BJ (cell line): ENCODE results near the gene DCDC1. TPM values are rescaled to one million over a fixed set of nuclear protein-coding genes. Genes with fewer than 3 reads are reported as not detected.

Experiments
- CTCF ChIA-PET: fragments of 350-600 bp; formaldehyde crosslinking; extraction: SDS; loops from one replicate; lab custom pipeline; 2021; ENCODE audit warnings: antibody characterized with exemption, inconsistent platforms; lab: Yijun Ruan, JAX
- POLR2A ChIA-PET: fragments of 300-600 bp; sonication (Branson Sonifier 250); formaldehyde crosslinking; extraction: SDS; loops from one replicate; lab custom pipeline; 2021; ENCODE audit warnings: antibody characterized with exemption; lab: Charles Lee
- DNase-seq: peaks from one replicate; pipeline ENCODE4 v3.0.0-alpha.2; 2011; ENCODE audit warnings: low read depth
- H3K27me3 ChIP-seq: 2 replicates; pipeline ENCODE4 v1.6.0; 2011; ENCODE audit warnings: low read length; ENCODE audit not compliant: control insufficient read depth, insufficient read depth
- H3K36me3 ChIP-seq: 2 replicates; pipeline ENCODE4 v1.5.1; 2011; ENCODE audit warnings: low read length; ENCODE audit not compliant: control insufficient read depth, insufficient read depth
- H3K4me3 ChIP-seq: 2 replicates; pipeline ENCODE4 v1.5.1; 2011; ENCODE audit warnings: low read depth, mild to moderate bottlenecking, control low read depth, low read length
- polyA plus RNA-seq: library from polyadenylated mRNA; depleted of rRNA; stranded (reverse); fragments of >200 nt; gene quantifications from 2 replicates; pipeline ENCODE4 v1.2.3, GENCODE V29; 2011
- TF ChIP-seq, protein P1 (sequence below): IDR thresholded peaks from 2 replicates; pipeline ENCODE4 v1.5.1; 2011; ENCODE audit warnings: low read depth, mild to moderate bottlenecking, control low read depth, inconsistent platforms, low read length, moderate library complexity; ENCODE audit not compliant: insufficient read depth

DCDC1 gene
- polyA plus RNA-seq, 1 experiment = not detected

DNA sequence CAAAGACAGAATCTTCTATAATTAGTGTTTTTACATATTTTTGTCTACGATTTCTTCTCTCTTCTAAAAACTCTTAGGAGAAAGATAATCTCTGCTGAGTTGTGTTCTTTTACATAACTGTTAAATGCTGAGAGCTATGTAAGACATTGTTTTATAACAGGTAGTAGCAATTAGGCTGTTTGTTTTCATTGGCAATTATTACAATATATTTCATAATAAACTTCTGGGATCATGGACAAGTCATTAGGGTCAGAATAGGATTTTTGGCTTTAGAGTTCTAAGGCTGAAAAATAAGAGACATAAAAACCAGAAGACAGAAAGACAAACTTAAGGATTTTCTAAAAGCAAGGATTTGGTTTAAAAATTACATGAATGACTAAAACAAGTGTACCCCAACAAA, 120.8 kb downstream of the DCDC1 start:
- CTCF ChIA-PET = interaction anchor here (0.8 kb wide), 1 partner anchor 927 kb away, joined by 3 read pairs; no protein-coding TSS in a partner anchor

GRCh38 chr11:31247321-31247720, 122.2 kb downstream of the DCDC1 start:
- Histone ChIP-seq H3K36me3 (no peaks in the 10 kb centered on the region), H3K4me3 (no peak overlapping the region), H3K27me3 (no peaks in the 10 kb centered on the region)
- CTCF ChIA-PET = no interaction called here
- DNase-seq = no peak
- TF ChIP-seq, protein P1, sequence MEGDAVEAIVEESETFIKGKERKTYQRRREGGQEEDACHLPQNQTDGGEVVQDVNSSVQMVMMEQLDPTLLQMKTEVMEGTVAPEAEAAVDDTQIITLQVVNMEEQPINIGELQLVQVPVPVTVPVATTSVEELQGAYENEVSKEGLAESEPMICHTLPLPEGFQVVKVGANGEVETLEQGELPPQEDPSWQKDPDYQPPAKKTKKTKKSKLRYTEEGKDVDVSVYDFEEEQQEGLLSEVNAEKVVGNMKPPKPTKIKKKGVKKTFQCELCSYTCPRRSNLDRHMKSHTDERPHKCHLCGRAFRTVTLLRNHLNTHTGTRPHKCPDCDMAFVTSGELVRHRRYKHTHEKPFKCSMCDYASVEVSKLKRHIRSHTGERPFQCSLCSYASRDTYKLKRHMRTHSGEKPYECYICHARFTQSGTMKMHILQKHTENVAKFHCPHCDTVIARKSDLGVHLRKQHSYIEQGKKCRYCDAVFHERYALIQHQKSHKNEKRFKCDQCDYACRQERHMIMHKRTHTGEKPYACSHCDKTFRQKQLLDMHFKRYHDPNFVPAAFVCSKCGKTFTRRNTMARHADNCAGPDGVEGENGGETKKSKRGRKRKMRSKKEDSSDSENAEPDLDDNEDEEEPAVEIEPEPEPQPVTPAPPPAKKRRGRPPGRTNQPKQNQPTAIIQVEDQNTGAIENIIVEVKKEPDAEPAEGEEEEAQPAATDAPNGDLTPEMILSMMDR = no peak
- POLR2A ChIA-PET = no interaction called here

More for the DNA sequence above, 120.8 kb downstream of the DCDC1 start:
- POLR2A ChIA-PET = no interaction called here
- TF ChIP-seq, protein P1 = no peak
- no peak overlapping the region for H3K4me3 ChIP-seq
- DNase-seq = no peak
- no peaks in the 10 kb centered on the region for H3K36me3 ChIP-seq
- no peaks in the 10 kb centered on the region for H3K27me3 ChIP-seq

- TF ChIP-seq, protein P1 = no peak
- Histone ChIP-seq H3K27me3 (no peaks in the 10 kb centered on the region), H3K4me3 (no peak overlapping the region), H3K36me3 (no peaks in the 10 kb centered on the region)
- DNase-seq = no peak
- ChIA-PET POLR2A (no interaction called here), CTCF (no interaction called here)
These were observed 122.9 kb downstream of the DCDC1 start for GRCh38 chr11:31246451-31247165.

GRCh38 chr11:31243706-31244105, 125.8 kb downstream of the DCDC1 start:
- TF ChIP-seq, protein P1 = no peak
- CTCF ChIA-PET = no interaction called here
- Histone ChIP-seq H3K36me3 (no peaks in the 10 kb centered on the region), H3K4me3 (no peak overlapping the region), H3K27me3 (no peaks in the 10 kb centered on the region)
- DNase-seq = no peak
- POLR2A ChIA-PET = no interaction called here

DNA sequence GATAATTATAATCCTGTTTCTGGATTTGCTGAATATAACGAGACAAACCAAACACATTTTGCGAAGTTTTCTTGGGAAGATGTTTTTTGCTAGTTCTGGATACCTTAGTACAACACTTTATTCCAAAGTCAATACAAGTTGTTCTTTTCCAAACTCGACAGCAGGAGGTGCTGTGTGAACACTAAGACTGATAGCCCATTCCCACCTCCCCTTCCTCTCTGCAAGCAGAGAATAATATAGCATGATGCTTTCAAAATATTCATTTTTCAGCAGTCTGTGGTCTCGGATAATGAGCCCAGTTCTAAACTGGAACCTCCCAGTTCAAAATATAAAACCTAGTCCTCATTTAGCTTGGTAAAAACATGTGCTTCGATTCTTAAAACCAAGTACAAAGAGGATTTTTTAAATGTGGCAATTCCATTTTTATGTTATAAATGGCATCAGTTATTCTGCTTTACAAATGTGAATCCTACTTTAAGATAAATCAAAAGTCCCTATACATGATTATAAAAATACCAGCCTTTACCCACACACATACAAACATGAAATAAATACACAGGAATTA, 129.1 kb downstream of the DCDC1 start:
- H3K27me3 ChIP-seq = no peaks in the 10 kb centered on the region
- DNase-seq = no peak
- H3K36me3 ChIP-seq = no peaks in the 10 kb centered on the region
- TF ChIP-seq, protein P1 = peak; percentile 45
- ChIA-PET CTCF (interaction anchor here (0.6 to 1.6 kb wide), 8 partner anchors 18 to 718 kb away, joined by 3 to 5 read pairs (median 3); no protein-coding TSS in a partner anchor), POLR2A (no interaction called here)
- H3K4me3 ChIP-seq = no peak overlapping the region
